ENCODE results near the gene RABGAP1L. TPM values are rescaled to one million over a fixed set of nuclear protein-coding genes. Genes with fewer than 3 reads are reported as not detected.

The RABGAP1L gene
- total RNA-seq, 4 donors from 2014 or later, result 39.9 to 77.4 (median 48.7) TPM

- TF ChIP-seq, protein P1, sequence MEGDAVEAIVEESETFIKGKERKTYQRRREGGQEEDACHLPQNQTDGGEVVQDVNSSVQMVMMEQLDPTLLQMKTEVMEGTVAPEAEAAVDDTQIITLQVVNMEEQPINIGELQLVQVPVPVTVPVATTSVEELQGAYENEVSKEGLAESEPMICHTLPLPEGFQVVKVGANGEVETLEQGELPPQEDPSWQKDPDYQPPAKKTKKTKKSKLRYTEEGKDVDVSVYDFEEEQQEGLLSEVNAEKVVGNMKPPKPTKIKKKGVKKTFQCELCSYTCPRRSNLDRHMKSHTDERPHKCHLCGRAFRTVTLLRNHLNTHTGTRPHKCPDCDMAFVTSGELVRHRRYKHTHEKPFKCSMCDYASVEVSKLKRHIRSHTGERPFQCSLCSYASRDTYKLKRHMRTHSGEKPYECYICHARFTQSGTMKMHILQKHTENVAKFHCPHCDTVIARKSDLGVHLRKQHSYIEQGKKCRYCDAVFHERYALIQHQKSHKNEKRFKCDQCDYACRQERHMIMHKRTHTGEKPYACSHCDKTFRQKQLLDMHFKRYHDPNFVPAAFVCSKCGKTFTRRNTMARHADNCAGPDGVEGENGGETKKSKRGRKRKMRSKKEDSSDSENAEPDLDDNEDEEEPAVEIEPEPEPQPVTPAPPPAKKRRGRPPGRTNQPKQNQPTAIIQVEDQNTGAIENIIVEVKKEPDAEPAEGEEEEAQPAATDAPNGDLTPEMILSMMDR (IDR thresholded peaks at IDR 0.05; ENCODE audit: low read depth), result no peak
These were observed 559.9 kb downstream of the RABGAP1L start for GRCh38 chr1:174719194-174719593.

- TF ChIP-seq, protein P1 (IDR thresholded peaks at IDR 0.05; ENCODE audit: low read depth), result no peak
These were observed 561.3 kb downstream of the RABGAP1L start for GRCh38 chr1:174720618-174721017.

GRCh38 chr1:174721246-174721645 is 561.9 kb downstream of the RABGAP1L start:
- TF ChIP-seq, protein P1 (IDR thresholded peaks at IDR 0.05; ENCODE audit: low read depth), result no peak

DNA sequence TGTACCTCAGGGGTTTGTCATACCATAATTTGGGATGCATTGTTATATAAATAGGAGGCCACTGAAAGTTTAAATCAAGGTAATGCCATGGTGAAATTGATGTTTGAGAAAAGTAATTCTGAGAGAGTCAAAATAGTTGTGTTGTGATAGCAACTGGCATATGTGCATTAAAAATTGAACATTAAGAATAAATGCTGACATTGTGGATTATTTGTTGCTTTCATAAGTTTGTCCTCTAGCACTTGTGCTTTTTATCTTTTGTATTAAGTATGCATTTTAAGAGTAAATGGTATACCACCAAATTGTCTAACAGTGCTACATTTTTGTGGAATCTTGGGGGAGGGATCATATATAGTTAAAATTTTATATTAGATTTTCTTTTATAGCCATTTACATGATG is 564.5 kb downstream of the RABGAP1L start:
- TF ChIP-seq, protein P1 (IDR thresholded peaks at IDR 0.05; ENCODE audit: low read depth), result no peak

GRCh38 chr1:174724219-174724618 is 564.9 kb downstream of the RABGAP1L start:
- TF ChIP-seq, protein P1 (IDR thresholded peaks at IDR 0.05; ENCODE audit: low read depth), result no peak

GRCh38 chr1:174726167-174726879 is 567.0 kb downstream of the RABGAP1L start:
- TF ChIP-seq, protein P1 (IDR thresholded peaks at IDR 0.05; ENCODE audit: low read depth), result no peak

GRCh38 chr1:174726880-174727585 is 567.7 kb downstream of the RABGAP1L start:
- TF ChIP-seq, protein P1 (IDR thresholded peaks at IDR 0.05; ENCODE audit: low read depth), result no peak

Data from subcutaneous adipose tissue (tissue), 4 donors.